GM11168 (cell line): ENCODE measurements around the gene ULBP3.

ENCODE experiments used
- in situ Hi-C: fragments of 300-500 bp; cut with MboI; formaldehyde crosslinking; loops from one replicate; pipeline ENCODE4 v1.12.0; 2022; ENCODE audit warnings: low sequenced_read_pairs; ENCODE audit not compliant: unreplicated experiment

Gene ULBP3

GRCh38 chr6:150048099-150048498 is 20.8 kb downstream of the ULBP3 start:
- in situ Hi-C loops = no loop called here

- in situ Hi-C loops = no loop called here
Observed at GRCh38 chr6:150046943-150047342, 22.0 kb downstream of the ULBP3 start.

DNA sequence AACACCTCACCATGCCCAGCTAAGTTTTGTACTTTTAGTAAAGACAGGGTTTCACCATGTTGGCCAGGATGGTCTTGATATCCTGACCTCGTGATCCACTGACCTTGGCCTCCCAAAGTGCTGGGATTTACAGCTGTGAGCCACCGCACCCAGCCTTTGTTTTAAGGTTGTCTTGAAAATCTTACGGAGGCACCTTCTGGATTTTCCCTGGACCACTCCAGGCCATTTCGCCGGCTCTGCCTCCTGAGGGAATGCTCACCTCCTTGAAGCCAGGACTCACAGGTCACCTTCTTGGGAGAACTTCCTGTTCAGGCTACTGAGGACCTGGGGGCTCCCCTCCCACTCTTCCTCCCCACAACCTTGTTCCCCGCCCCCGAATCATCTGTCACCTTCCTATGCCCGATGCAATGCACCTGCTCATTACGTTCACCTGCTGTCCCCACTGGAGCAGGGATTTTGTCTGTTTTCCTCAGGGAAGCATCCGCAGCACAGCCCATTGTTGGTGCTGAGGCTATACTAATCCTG is 24.2 kb downstream of the ULBP3 start:
- in situ Hi-C loops = no loop called here

GRCh38 chr6:150043501-150044412 is 25.2 kb downstream of the ULBP3 start:
- in situ Hi-C loops = no loop called here

GRCh38 chr6:150043096-150043495 is 25.8 kb downstream of the ULBP3 start:
- in situ Hi-C loops = no loop called here

GRCh38 chr6:150038202-150039062 is 30.5 kb downstream of the ULBP3 start:
- in situ Hi-C loops = no loop called here

- in situ Hi-C loops = no loop called here
Observed at GRCh38 chr6:150037526-150038201, 31.3 kb downstream of the ULBP3 start.

- in situ Hi-C loops = no loop called here
Observed at GRCh38 chr6:150036081-150036480, 32.8 kb downstream of the ULBP3 start.

- in situ Hi-C loops = no loop called here
Observed at GRCh38 chr6:150033207-150033771, 35.6 kb downstream of the ULBP3 start.

DNA sequence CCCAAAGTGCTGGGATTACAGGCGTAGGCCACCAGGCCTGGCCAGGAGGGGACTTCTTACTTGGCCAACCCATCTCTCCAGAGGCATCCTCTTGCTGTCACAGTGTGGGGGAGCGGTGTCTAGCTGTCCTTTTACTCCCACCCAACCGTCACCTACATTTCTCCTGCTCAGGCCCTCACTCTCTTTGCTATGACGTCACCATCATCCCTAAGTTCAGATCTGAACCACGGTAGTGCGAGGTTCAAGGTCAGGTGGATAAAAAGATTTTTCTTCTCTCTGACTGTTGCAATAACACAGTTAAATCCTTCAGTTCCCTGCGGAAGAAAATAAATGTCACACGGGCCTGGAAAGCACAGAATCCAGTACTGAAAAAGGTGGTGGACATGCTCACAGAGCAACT is 36.3 kb downstream of the ULBP3 start:
- in situ Hi-C loops = no loop called here

DNA sequence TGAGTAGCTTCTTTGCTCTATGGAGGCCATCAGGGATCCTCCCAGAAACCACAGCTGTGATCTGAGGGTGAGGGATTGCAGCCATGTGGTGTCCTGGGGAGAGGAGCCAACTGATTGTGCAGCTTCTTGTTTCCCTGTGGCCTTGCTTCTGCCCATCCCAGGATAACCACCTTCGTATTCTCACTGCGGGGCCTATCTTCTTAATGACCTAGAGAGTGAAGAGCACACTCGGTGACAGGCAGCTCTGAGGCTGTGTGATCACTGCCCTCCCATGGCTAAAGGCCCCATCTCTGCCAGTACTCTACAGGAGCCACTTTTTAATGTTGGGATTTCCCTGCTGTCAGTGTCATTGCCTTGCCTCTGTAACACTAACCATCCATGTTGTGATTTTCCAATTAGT is 38.3 kb downstream of the ULBP3 start:
- in situ Hi-C loops = no loop called here

DNA sequence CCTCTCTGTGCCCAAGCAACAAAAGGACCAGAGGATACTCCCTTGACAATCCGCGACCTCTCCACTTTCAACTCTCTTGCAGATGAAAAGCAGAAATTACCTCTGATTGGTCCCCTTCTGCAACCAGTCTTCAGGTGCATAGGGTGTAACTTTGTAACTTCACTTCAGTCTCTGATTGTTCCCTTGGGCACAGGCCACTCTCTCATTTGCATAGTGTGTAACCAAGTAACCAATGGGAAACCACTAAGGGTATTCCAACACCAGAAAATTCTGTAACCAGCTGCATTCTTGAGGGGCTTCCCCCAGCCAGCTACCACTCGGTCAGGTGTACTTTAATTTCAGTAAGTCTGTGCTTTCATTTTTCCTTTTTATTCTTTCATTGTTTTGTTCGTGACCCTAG is 39.2 kb downstream of the ULBP3 start:
- in situ Hi-C loops = no loop called here

GRCh38 chr6:150029276-150029675 is 39.6 kb downstream of the ULBP3 start:
- in situ Hi-C loops = no loop called here

DNA sequence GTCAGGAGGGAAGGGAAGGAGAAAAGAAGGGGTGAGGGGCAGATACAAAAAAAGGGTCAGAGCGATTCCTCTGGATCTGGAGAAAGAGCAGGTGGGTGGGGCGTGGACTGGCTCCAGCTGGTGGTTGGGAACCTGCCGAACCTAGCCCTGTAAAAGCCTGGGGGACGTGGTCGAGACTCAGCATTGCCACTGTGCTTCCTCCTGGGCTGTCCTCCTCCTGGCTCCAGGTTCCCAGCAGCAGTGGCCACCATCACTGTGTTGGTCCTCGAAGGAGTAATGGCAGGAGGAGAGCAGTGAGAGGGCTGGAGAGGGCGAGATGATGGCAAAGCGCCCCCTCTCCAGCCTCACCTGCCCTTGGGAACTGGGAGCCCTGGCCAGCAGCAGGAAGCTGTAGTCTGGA is 40.1 kb downstream of the ULBP3 start:
- in situ Hi-C loops = no loop called here

DNA sequence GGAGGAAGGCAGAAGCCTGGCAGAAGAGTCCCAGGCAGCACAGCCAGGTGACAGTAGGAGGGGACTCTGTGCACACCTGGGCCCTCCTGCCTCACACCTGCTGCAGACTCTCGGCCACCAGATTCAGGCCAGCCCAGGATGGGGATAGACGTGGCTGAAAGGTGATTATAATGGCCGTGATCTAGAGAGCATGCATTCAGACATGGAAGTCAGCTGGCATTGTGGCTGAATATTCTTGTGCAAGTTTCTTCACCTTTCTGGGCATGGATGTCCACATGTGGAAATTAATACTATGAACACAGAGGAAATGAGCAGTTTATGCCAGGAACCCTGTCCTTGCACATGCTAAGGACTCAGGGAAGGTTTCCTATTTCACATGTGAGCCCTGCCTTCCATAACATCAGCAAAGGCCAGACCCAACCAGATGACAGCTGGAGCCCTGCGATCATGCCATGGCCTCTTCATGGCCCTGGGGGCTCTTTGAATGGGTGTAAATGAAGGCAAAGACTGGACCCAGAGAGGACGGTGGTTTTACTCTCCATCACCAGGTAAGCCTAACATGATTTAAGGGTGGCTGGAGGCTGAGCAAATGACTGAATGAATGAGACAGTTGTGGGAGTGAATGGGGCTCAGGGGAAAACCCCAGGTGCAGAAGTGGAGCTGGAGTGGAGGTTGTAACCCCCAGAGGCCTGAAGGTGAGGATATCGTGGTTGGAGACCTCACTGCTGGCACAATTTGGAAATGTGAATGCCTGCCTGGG is 40.9 kb downstream of the ULBP3 start:
- in situ Hi-C loops = no loop called here

GRCh38 chr6:150026976-150027805 is 41.7 kb downstream of the ULBP3 start:
- in situ Hi-C loops = no loop called here

DNA sequence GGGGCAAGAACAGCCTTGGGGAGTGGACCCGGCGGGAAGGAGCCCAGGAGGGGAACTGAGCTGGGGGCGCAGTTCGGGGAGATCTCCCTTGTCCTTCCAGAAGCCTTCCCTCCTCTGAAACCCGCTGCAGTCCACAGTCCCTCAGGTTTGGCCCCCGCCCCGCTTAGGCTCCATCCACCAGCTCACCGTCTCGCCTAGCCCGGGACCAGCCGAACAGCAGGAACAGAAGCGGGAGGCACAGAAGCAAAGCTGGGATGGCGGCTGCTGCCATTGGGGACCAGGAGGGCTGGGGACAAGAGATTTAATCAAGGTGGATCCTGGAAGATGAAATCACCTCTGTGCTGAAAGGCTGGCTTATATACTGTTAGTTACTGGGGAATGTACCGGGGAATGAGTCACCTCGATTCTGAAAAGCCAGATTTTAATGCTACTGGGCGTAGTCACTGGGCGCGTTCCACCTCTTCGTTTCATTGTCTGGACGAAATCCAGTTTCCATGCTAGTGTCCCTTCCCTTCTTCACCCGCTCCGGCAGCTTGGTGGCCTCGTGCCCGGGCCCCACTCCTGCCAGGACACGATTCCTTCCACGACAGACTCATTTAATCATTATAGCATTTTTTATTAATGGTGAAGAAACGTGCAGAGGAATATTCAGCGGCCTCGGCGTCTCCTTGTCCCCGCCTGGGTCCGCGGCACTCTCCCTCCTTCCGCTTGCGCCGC is 43.6 kb downstream of the ULBP3 start, which contains the start of gene RAET1L:
Gene RAET1L (minus strand): TSS at position 332 of the 717 bp plus-strand sequence. CDS start 61 bp downstream, at position 271.
- in situ Hi-C loops = no loop called here

DNA sequence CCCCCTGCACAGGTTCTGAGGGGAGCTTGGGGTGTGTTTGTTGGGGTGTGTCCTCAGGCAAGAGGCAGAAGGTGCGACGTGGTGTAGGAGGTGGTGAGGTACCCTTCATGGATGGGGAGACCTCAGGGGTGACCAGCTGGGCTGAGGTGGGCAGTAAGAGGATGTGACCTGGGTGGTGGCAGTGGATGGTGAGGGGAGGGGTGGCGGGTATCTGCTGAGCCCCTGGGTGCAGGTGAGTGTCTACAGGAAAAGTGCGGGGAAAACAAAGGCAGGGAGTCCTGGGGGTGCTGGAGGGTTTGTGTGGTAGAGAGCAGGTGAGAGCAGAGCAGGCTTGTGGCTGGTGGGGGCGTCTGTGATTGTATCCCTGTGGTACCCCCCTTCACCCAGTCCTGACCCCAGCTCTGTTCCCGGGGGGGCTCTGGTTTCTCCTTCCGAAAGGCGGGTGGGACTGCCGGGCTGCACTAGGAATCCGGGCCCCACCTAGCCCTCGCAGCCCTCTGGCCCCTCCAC is 44.2 kb downstream of the ULBP3 start:
- in situ Hi-C loops = no loop called here
